Measurements from ENCODE around the gene AAR2.

Gene AAR2

GRCh38 chr20:36260316-36260715 is 24.0 kb downstream of the AAR2 start:
- DNase-seq (ENCODE audit: low read depth in 2 of 2), result no peak

- no peak for DNase-seq (ENCODE audit: low read depth in 2 of 2)
Observed at GRCh38 chr20:36261389-36262105, 25.3 kb downstream of the AAR2 start.

- DNase-seq (ENCODE audit: low read depth in 2 of 2), result no peak
Observed at GRCh38 chr20:36262440-36262839, 26.2 kb downstream of the AAR2 start.

GRCh38 chr20:36264426-36265246 is 28.4 kb downstream of the AAR2 start:
- no peak for DNase-seq (ENCODE audit: low read depth in 2 of 2)

- no peak for DNase-seq (ENCODE audit: low read depth in 2 of 2)
Observed at GRCh38 chr20:36266189-36266588, 29.9 kb downstream of the AAR2 start.

DNA sequence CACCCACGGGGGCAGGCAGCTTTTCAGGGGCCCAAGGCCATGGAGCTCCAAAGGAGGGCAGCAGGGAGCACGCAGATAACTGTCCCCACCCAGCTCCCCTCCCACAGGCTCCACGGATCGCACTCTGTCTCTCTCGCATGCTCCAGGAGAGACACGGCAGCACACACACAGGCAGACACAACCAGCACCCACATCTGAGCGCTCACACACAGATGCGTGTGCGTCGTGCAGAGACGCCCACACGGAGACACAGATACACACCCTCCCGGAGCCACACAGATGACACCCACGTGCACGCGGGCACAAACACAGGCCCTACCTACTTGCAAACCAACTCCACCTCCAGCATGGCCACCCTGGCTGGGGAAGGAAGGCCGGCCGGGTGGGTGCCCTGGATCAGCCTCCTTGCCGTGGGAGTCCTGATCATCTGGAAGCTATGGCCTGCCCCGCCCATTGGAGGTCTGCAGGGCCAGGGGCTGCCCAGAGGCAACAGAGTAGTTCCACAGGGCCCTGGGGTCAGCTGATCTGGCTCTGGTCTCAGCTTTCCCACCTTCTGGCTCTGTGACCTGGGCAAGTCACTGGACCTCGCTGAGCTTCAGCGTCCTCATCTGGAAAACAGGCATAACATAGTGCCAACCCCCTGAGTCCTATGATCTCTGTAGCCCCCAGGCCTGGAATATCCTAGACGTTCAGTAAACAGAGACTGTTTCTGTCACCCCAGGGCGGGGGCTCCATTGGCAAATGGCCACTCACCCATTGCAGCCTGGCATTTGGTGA is 31.5 kb downstream of the AAR2 start:
- DNase-seq (ENCODE audit: low read depth in 2 of 2), result no peak

DNA sequence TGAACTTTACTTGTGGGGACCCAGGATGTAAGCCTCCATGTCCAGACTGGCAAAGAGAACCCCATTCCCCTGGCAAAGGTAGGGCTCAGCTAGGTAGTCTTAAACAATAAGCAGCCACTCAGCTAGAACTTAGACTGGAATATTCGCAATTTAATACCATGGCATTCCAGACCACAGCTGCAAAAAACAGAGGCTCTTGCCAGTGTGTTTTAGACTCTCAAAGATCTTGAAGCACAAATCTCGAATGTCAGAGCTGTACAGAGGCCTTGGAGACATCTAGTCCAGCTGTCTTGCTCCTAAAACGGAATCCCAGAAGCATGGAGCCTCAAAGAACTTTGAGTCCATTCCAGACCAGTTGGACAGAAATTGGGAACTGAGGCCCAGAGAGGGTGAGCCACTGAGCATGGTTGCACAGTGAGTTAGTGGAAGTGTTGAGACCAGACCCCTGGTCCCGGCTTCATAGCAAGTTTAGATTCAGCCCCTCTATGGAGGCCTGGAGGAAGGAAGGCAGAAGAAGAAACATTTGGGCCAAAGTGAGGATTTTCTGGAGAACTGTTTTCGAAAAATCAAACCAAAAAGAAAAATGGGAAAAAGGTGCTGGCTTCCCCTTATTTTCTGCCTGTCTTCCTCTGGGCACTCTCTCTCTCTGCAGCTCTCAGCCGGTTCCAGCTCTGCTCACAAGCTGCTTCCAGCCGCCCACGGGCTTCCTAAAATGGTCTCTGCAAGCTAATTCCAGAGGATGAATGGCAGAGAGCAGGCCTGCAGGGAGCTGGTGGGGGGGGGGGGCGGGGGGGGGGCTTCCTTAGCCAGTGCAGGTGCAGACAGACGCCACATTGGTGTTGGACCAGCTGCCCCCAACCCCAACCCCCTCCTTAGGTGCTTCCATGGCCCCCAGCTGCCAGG is 32.4 kb downstream of the AAR2 start:
- DNase-seq (ENCODE audit: low read depth in 2 of 2), result no peak

- DNase-seq (ENCODE audit: low read depth in 2 of 2), result no peak
Observed at GRCh38 chr20:36269507-36269906, 33.2 kb downstream of the AAR2 start.

GRCh38 chr20:36270744-36271638 is 34.7 kb downstream of the AAR2 start:
- DNase-seq (ENCODE audit: low read depth in 2 of 2), result no peak

DNA sequence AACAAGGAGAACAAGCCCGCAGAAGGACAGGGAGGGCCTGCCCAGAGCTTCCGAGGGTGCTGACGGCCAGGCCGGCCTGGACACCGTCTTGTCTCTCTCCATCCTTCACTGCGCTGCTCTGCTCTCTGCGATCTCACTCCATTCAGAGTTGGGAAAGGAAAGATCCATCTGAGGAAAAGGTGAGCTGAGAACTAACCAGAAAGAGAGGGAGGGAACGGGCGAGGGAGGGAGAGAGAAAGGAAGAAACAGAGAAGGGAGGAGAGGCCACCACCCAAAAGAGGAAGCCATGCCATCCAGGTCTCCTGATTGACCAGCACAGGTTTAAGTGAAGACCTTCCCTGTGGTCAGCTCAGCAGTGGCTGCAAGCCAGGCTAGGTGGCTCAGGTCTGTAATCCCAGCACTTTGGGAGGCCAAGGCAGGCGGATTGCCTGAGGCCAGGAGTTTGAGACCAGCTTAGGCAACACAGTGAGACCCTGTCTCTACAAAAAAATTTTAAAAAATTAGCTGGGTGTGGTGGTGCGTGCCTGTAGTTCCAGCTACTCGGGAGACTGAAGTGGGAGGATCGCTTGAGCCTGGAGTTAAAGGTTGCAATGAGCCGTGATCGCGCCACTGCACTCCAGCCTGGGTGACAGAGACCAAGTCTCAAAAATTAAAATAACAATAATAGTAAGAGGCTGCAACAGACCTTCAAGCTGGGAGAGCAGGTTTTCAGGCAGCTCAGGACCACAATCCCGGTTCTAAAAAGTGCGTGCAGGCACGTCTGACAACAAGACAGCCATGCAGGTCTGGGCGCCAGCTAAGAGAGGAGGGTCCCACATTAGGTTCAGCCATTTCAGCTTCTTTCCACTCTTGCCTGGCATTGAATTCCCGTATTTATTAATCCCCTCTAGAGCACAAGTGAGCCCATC is 35.6 kb downstream of the AAR2 start:
- no peak for DNase-seq (ENCODE audit: low read depth in 2 of 2)

- no peak for DNase-seq (ENCODE audit: low read depth in 2 of 2)
Observed at GRCh38 chr20:36272547-36273220, 36.4 kb downstream of the AAR2 start.

DNA sequence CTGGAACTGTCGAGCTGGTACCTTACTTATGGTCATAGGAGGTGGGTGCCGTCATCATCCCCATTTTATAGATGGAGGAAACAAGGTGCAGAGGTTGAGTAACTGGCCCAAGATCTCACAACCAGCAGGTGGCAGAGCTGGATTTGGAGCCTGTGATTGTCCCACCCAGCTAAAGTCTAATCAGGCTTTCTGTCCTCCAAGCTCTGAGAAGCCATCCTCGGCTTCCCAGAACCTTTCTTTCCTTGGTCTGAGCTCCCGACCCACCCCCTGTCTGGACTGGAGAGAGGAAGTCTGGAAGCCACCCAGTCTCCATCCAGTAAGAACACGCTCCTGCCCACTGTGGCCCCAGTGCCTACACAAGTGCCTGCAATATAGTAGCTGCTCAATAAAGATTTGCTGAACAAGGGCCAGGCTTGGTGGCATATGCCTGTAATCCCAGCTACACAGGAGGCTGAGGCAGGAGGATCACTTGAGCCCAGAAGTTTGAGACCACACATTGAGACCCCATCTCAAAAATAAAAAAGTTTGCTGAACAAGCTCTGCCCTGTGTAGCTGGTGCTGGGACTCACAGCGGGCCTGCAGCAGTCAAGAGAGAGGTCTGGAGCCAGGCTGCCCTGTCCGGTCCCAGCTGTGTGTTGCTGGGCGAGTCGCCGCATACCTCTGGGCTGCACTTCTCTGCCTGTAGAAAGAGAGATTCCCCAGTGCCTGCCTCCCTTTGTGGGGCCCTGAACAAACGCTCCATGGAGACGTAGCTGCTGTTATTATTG is 37.3 kb downstream of the AAR2 start:
- DNase-seq (ENCODE audit: low read depth in 2 of 2), result no peak

DNA sequence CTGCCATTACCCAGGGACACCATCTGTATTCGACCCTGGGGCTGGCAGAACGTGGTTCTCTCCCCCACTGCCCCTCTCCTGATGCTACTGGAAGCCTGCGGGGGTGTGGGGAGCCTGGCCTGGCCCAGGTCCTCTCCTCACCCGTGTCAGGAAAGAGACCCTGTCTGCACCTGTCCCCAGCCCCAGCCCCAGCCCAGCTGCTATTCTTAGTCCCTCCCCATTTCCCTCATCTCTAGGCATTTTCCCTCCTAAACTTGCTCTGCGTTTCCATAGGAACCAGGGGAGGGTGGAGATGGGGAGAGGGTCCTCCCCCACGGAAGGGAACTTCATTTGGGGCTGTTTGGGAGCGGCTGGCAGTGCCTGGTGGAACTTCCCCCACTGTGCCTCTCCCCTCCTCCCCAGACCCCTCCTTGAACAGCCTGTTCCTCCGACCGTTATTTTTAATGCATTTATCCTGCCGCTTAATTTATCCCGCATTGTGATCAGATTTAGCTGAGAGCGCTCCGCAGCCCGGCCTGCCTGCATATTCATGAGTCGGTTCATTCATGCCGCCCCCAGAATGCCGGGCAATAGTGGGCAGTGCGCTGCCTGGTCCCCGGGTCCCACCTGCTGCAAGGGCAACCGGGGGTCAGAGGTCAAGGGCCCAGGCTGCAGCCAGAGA is 38.0 kb downstream of the AAR2 start:
- no peak for DNase-seq (ENCODE audit: low read depth in 2 of 2)

DNA sequence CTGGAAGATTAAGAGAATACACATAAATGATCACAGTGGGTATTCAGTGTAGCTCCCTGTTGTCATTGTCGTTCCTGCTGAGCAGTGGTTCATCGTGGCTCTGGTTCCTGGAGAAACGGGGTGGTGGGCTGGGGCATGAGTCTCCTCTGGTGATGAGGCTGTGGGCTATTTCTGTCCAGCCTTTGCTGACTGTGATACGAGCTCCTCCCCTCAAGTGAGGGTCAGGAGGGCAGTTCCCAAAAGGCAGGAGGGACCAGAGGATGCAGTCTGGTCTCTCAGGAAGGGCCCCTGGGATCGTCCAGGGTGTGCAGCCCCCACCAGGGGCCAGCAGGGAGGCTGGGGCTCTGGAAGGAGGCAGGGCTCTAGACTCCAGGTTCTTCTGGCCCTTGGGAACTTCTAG is 38.7 kb downstream of the AAR2 start:
- DNase-seq (ENCODE audit: low read depth in 2 of 2), result no peak

GRCh38 chr20:36275441-36276189 is 39.3 kb downstream of the AAR2 start:
- no peak for DNase-seq (ENCODE audit: low read depth in 2 of 2)

- DNase-seq (ENCODE audit: low read depth in 2 of 2), result no peak
Observed at GRCh38 chr20:36277546-36277945, 41.3 kb downstream of the AAR2 start.

GRCh38 chr20:36279362-36279761 is 43.1 kb downstream of the AAR2 start:
- DNase-seq (ENCODE audit: low read depth in 2 of 2), result no peak

All from stimulated activated CD8-positive, alpha-beta memory T cell treated with anti-CD3 and anti-CD28 coated beads, Interleukin-2, amount 100 ng/mL, for 1 hour (primary cell).